Putamen (tissue), 1 donor: ENCODE data around the gene CD28.

Source experiments
- DNase-seq: peaks from one replicate; pipeline ENCODE4 v3.0.0-alpha.2; 2016; ENCODE audit warnings: low spot score

Gene CD28

GRCh38 chr2:203715744-203716143 is 9.3 kb downstream of the CD28 start:
- no peak for DNase-seq

- no peak for DNase-seq
Observed at GRCh38 chr2:203718087-203718486, 11.6 kb downstream of the CD28 start.

DNA sequence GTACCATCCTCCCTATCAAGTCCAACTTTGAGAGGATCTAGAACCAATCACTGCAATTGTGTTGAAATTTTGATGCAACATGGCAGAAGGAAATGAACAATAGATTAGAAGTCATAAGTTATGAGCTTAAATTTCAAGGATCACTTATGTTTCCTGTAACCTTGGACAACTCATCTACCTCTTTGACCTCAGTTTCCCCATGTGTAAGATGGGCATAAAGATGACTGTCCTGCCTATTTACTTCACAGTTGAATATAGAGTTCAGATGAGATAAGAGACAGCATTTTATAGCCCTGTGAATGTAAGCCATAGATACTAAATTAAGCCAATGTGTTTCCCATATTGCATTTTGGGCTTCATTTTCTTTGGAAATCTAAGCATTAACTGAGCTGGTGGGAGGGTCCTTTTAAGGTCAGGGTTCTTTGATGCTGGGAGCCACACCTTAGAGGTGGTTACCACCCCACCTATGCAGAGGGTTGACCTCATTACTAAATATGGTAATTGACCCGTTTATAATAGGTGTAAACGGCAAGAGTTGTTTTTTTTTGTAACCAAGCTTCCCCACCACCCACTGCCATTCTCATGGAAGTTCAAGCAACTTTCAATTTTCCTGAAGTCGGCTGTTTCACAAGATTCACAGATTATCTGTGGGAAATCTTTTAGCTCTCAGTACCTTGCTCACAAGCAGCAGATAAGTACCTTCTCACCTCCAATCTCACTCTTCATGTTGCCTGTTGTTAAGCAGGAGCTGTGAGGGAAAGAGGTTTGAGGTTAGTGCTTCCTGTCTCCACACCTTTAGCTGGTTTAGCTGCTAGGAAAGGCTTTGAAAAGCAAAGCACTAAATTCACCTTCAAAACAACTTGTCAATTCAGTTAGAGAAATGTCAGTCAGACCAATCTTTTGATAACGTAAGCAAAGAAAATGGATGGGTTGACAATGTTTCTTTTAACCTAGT is 13.3 kb downstream of the CD28 start:
- no peak for DNase-seq

GRCh38 chr2:203720915-203721672 is 14.7 kb downstream of the CD28 start:
- no peak for DNase-seq

GRCh38 chr2:203721781-203722300 is 15.4 kb downstream of the CD28 start:
- DNase-seq: no peak

DNA sequence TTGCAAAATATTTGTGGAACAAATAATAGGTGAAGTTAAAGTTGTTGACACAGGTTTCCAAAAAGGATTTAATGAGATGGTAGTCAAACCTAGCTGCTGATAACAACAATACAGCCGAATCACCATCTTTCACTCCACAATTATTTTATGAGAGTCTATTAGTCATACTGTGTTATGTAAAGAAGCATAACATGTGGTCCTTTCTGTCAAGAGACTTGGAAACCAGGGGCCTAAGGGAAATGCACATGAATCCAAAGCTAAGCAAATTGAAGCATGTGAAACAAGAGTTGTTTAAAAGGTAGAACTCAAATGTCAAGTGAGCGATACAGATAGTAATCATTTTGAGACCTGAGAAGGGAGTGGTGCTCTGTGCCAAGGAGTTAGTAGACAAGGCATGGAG is 16.0 kb downstream of the CD28 start:
- DNase-seq: no peak

GRCh38 chr2:203728321-203728720 is 21.9 kb downstream of the CD28 start:
- no peak for DNase-seq

DNA sequence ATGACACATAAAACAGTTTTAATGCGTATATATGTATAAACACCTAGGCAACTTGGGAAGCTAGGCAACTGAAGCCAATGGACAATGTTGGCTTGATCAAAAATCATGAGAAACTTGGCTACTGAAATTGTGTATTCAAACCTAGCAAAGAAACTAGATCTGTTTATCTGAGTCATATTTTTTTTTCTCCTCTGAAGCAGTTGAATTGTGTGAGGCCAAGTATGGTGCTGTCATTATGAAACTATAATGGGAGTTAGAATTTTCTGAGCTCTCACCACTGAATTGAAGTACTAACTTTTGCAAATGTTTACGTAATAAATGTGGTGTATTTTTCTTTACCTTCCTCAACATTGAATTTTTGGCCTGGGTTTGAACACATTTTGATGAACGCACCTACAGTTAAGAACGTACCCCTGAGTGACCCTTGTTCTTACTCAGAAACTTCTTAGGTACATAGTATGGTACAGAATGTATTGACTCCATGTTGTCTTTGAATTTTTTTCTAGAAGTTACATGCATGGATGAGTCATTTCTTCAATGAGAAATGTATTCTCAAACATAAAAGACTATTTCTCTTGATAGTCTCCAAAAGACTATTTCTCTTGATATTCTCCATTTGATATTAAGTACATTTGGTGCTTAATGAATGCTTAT is 23.8 kb downstream of the CD28 start:
- DNase-seq: no peak

- no peak for DNase-seq
Observed at GRCh38 chr2:203730883-203731282, 24.4 kb downstream of the CD28 start.

- DNase-seq: no peak
Observed at GRCh38 chr2:203732092-203732952, 25.9 kb downstream of the CD28 start.

GRCh38 chr2:203732953-203733510 is 26.6 kb downstream of the CD28 start:
- DNase-seq: no peak

DNA sequence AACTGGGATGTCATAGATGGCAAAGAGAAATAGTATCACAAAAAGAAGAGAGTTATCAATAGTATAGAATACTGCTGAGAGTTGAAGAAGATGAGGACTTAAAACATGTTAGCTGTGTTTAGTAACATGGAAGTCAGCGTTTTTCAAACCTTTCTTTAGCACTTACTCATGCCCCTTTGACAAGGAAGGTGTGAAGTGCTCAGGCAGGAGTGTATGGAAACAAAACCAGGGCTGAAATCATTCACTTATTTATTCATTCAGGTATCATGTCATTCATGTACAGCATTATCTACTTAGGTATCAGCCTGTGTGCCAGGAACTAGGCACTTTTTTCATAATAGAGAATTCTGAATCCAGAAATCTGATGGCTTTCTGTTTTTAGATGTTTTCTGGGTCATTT is 27.2 kb downstream of the CD28 start:
- no peak for DNase-seq

- no peak for DNase-seq
Observed at GRCh38 chr2:203734276-203734983, 28.0 kb downstream of the CD28 start.

DNA sequence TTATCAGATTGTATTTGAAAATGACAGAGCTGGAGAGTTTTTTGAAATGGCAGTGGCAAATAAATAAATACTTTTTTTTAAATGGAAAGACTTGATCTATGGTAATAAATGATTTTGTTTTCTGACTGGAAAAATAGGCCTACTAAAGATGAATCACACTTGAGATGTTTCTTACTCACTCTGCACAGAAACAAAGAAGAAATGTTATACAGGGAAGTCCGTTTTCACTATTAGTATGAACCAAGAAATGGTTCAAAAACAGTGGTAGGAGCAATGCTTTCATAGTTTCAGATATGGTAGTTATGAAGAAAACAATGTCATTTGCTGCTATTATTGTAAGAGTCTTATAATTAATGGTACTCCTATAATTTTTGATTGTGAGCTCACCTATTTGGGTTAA is 30.9 kb downstream of the CD28 start:
- DNase-seq: no peak

DNA sequence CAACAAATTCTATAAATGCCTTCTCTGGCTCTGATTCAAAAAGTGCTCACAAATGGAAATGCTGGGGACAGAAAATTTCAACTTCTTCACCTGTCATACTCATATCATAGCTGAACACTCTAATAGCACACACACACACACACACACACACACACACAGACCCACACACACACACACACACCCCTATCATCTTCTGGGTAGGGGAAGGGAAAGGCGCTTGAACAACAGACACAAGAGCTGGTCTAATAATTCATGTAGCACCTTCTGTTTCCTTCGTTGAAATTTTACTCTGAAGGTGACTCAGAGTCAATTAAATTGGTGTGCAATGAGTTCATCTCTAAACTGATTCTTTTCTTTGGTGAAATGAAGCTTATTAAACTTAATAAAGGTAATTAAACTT is 32.9 kb downstream of the CD28 start:
- no peak for DNase-seq

DNA sequence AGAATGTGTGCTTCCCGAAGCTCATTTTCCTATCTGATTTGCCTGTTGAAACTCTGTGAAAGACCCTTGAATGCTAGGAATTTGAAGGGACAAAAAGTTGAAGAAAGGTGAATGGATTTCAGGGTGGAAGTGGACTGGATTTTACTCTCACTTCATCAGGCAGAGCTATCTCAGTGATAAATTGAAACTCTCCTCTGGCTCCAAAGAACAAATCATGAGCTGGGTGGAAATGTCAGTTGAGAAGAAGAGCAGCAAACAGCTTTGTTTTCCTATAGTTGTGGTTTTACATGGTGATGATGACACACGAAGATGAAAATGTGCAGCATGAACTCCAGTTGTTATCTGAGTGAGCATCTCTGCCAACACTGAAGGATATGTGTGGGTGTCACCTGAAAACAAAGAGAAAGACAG is 34.4 kb downstream of the CD28 start:
- no peak for DNase-seq

- no peak for DNase-seq
Observed at GRCh38 chr2:203741566-203741965, 35.1 kb downstream of the CD28 start.

- DNase-seq: no peak
Observed at GRCh38 chr2:203743441-203743981, 37.1 kb downstream of the CD28 start.

DNA sequence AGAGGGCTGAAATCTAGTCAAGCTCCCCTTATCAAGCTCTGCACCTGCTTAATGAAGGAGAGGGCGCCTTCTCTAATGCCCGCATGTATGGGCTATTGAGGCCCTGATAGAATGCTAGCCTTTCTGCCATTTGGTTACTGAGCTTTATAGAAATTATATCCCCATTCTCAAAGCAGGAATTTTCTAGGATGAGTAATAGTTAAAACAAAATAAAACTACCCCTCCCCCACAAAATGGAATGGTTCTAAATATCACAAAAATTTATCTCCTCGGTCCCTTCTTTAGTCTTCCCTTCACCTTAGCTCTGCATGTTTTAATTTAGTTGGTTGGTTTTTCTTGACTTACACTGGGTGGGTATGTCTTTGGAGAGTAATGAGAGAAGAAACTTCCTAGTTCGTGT is 37.7 kb downstream of the CD28 start:
- no peak for DNase-seq

- DNase-seq: no peak
Observed at GRCh38 chr2:203745267-203745666, 38.8 kb downstream of the CD28 start.
